GM23338 (cell line): ENCODE data around the gene ATF4. TPM values are rescaled to one million over a fixed set of nuclear protein-coding genes. Genes with fewer than 3 reads are reported as not detected.

Experiments
- ATAC-seq: fragments of 200-7000 bp; cut with Tn5 transposase; 3 replicates; pipeline ENCODE4 v1.9.1; 2020
- DNase-seq: peaks from one replicate; pipeline ENCODE4 v3.0.0-alpha.2; 2015; ENCODE audit warnings: low spot score
- H2AFZ ChIP-seq: fragments of 200-600 bp; sonication (generic); 2 replicates; pipeline ENCODE4 v1.8.0; 2016; ENCODE audit warnings: antibody characterized with exemption, mild to moderate bottlenecking, moderate library complexity
- H3F3A ChIP-seq: fragments of 200-600 bp; sonication (generic); replicated peaks from 2 replicates; pipeline ENCODE4 v1.8.0; 2017; ENCODE audit warnings: antibody characterized with exemption, mixed run types, low read depth
- H3K27ac ChIP-seq: fragments of 200-600 bp; sonication (generic); 2 replicates; pipeline ENCODE4 v1.6.1; 2016; ENCODE audit warnings: low read depth
- H3K27me3 ChIP-seq: fragments of 200-600 bp; sonication (generic); 2 replicates; pipeline ENCODE4 v1.8.0; 2016; ENCODE audit warnings: mild to moderate bottlenecking, mixed run types, moderate library complexity; ENCODE audit not compliant: insufficient read depth
- H3K36me3 ChIP-seq: fragments of 200-600 bp; sonication (generic); 2 replicates; pipeline ENCODE4 v1.8.0; 2016; ENCODE audit warnings: mild to moderate bottlenecking; ENCODE audit not compliant: insufficient read depth
- H3K4me1 ChIP-seq: fragments of 200-600 bp; sonication (generic); 2 replicates; pipeline ENCODE4 v1.8.0; 2016; ENCODE audit warnings: mild to moderate bottlenecking, moderate library complexity; ENCODE audit not compliant: insufficient read depth
- H3K4me2 ChIP-seq: fragments of 200-600 bp; sonication (generic); 2 replicates; pipeline ENCODE4 v1.7.1; 2017; ENCODE audit warnings: mixed run types
- H3K4me3 ChIP-seq: fragments of 200-600 bp; sonication (generic); 2 replicates; pipeline ENCODE4 v1.6.1; 2016; ENCODE audit warnings: mixed run types
- H3K79me2 ChIP-seq: fragments of 200-600 bp; sonication (generic); replicated peaks from 2 replicates; pipeline ENCODE4 v1.8.0; 2017; ENCODE audit warnings: mild to moderate bottlenecking; ENCODE audit not compliant: insufficient read depth
- H3K9me2 ChIP-seq: fragments of 200-600 bp; sonication (generic); 2 replicates; pipeline ENCODE4 v1.8.0; 2017; ENCODE audit not compliant: insufficient read depth
- H4K20me1 ChIP-seq: fragments of 200-600 bp; sonication (generic); replicated peaks from 2 replicates; pipeline ENCODE4 v1.8.0; 2017; ENCODE audit warnings: mild to moderate bottlenecking; ENCODE audit not compliant: insufficient read depth
- H3K27ac Mint-ChIP-seq: 2 replicates; pipeline ENCODE4 v1.8.0; 2020; ENCODE audit warnings: inconsistent platforms, mild to moderate bottlenecking, moderate library complexity, mixed read lengths
- H3K27me3 Mint-ChIP-seq: 3 replicates; pipeline ENCODE4 v1.8.0; 2022; ENCODE audit warnings: low read depth, mild to moderate bottlenecking, moderate library complexity, mixed read lengths, inconsistent platforms; ENCODE audit not compliant: insufficient read depth, poor library complexity
- H3K36me3 Mint-ChIP-seq: 3 replicates; pipeline ENCODE4 v1.8.0; 2021; ENCODE audit warnings: low read depth, mild to moderate bottlenecking, inconsistent platforms, moderate library complexity, mixed read lengths
- H3K4me1 Mint-ChIP-seq: 3 replicates; pipeline ENCODE4 v1.8.0; 2020; ENCODE audit warnings: mild to moderate bottlenecking, inconsistent platforms, mixed read lengths
- H3K4me3 Mint-ChIP-seq: 3 replicates; pipeline ENCODE4 v1.8.0; 2021; ENCODE audit warnings: moderate library complexity, mild to moderate bottlenecking, inconsistent platforms, mixed read lengths
- H3K9me3 Mint-ChIP-seq: 3 replicates; pipeline ENCODE4 v1.8.0; 2020; ENCODE audit warnings: moderate library complexity, mild to moderate bottlenecking, inconsistent platforms, mixed read lengths
- CREB1 ChIP-seq: fragments of 250-450 bp; sonication (Bioruptor Pico); IDR thresholded peaks from 2 replicates; pipeline ENCODE4 v1.5.0; 2020; ENCODE audit warnings: low read depth, mild to moderate bottlenecking, moderate library complexity
- ETS1 ChIP-seq: IDR thresholded peaks from 2 replicates; pipeline ENCODE4 v1.6.1; 2016; ENCODE audit warnings: antibody characterized with exemption
- EZH2phosphoT487 ChIP-seq: fragments of 200-600 bp; sonication (generic); IDR thresholded peaks from one replicate; pipeline ENCODE4 v1.8.1; 2018; ENCODE audit warnings: antibody characterized with exemption; ENCODE audit not compliant: unreplicated experiment
- JUNB ChIP-seq: IDR thresholded peaks from one replicate; pipeline ENCODE4 v1.6.1; 2016; ENCODE audit warnings: antibody characterized with exemption; ENCODE audit not compliant: unreplicated experiment
- NANOG ChIP-seq: IDR thresholded peaks from 2 replicates; pipeline ENCODE4 v1.6.1; 2016; ENCODE audit warnings: antibody characterized with exemption, borderline replicate concordance
- REST ChIP-seq: IDR thresholded peaks from one replicate; pipeline ENCODE4 v1.6.1; 2018; ENCODE audit warnings: antibody characterized with exemption; ENCODE audit not compliant: unreplicated experiment
- ZNF114 ChIP-seq: fragments of 250-450 bp; sonication (Bioruptor Pico); IDR thresholded peaks from 2 replicates; pipeline ENCODE4 v1.5.0; 2020; ENCODE audit warnings: mild to moderate bottlenecking, moderate library complexity
- polyA plus RNA-seq: library from polyadenylated mRNA; unstranded; fragments of >200 nt; fragmentation: Nextera tagmentation; extraction: Ambion mirVana; gene quantifications from 2 replicates; pipeline ENCODE4 v1.2.1, GENCODE V29; 2016
- total RNA-seq: library from RNA; depleted of rRNA; stranded (reverse); fragments of >200 nt; shearing (Covaris generic); gene quantifications from 2 replicates; pipeline ENCODE4 v1.2.3, GENCODE V29; 2014
- TF ChIP-seq, protein P1 (sequence below), 2 experiments: fragments of 200-600 bp in 1 of 2; sonication (generic) in 1 of 2; conservative IDR thresholded peaks; 2 replicates each; pipeline versions ENCODE4 v1.5.1 to v1.6.1; 2016 to 2017; ENCODE audit warnings: antibody characterized with exemption in 2 of 2, low read depth in 2 of 2, mild to moderate bottlenecking in 2 of 2, moderate library complexity in 1 of 2

Gene ATF4
- total and polyA plus RNA-seq, 2 experiments from 2014 or later = 446 to 553 TPM

- H3K27ac ChIP-seq = no peak overlapping the region
- peaks cover 7% of the 10 kb centered on the region for H3K9me3 Mint-ChIP-seq
Measured at GRCh38 chr22:39568278-39568981, 48.1 kb downstream of the ATF4 start.

DNA sequence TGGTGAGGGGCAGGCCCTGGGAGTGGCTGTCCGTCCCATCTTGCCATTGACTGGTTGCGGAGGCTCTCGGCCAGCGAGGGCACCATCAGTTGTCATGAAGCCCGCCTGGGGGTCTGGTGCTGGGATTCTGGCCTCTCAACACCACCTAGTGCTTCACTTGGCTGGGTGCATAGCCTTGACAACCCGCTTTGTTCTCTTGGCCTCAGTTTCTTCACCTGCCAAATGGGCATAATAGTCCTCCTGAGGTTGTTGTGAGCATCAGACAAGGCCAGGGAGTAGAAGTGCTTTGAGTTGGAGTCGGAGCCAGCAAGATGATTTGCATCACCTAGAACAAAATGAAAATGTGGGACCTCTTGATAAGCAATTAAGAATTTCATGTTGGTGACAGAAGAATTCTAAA is 48.7 kb downstream of the ATF4 start:
- Mint-ChIP-seq H3K9me3 (peaks cover 7% of the 10 kb centered on the region), H3K36me3 (peaks cover 4% of the 10 kb centered on the region; the same call in 2 of the 3 replicates), H3K27me3 (peaks cover 2% of the 10 kb centered on the region), H3K27ac (no peak overlapping the region), H3K4me3 (no peak overlapping the region), H3K4me1 (peaks cover 6% of the 10 kb centered on the region; the same call in 2 of the 3 replicates)
- Histone ChIP-seq H3K4me3 (no peak overlapping the region), H3K27me3 (no peaks in the 10 kb centered on the region), H3K4me2 (no peak overlapping the region), H3F3A (no peaks in the 10 kb centered on the region), H3K79me2 (no peaks in the 10 kb centered on the region), H3K9me2 (no peaks in the 10 kb centered on the region), H3K27ac (no peak overlapping the region), H3K36me3 (no peaks in the 10 kb centered on the region), H2AFZ (no peak overlapping the region), H3K4me1 (no peaks in the 10 kb centered on the region), H4K20me1 (no peaks in the 10 kb centered on the region)
- ATAC-seq (no peak), DNase-seq (no peak)
- TF ChIP-seq ETS1 (no peak), NANOG (no peak), ZNF114 (CRISPR knock-in tag) (no peak), CREB1 (no peak), REST (no peak), JUNB (no peak), EZH2phosphoT487 (no peak)
- TF ChIP-seq, protein P1, sequence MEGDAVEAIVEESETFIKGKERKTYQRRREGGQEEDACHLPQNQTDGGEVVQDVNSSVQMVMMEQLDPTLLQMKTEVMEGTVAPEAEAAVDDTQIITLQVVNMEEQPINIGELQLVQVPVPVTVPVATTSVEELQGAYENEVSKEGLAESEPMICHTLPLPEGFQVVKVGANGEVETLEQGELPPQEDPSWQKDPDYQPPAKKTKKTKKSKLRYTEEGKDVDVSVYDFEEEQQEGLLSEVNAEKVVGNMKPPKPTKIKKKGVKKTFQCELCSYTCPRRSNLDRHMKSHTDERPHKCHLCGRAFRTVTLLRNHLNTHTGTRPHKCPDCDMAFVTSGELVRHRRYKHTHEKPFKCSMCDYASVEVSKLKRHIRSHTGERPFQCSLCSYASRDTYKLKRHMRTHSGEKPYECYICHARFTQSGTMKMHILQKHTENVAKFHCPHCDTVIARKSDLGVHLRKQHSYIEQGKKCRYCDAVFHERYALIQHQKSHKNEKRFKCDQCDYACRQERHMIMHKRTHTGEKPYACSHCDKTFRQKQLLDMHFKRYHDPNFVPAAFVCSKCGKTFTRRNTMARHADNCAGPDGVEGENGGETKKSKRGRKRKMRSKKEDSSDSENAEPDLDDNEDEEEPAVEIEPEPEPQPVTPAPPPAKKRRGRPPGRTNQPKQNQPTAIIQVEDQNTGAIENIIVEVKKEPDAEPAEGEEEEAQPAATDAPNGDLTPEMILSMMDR (conservative IDR thresholded peaks at IDR 0.05; ENCODE audit: low read depth in 2 of 2) = no peak

More at GRCh38 chr22:39568278-39568981, 48.1 kb downstream of the ATF4 start:
- H4K20me1 ChIP-seq = no peaks in the 10 kb centered on the region
- Mint-ChIP-seq H3K4me3 (no peak overlapping the region), H3K27me3 (peaks cover 2% of the 10 kb centered on the region), H3K36me3 (peaks cover 4% of the 10 kb centered on the region; the same call in 2 of the 3 replicates), H3K4me1 (peaks cover 6% of the 10 kb centered on the region; the same call in 2 of the 3 replicates), H3K27ac (no peak overlapping the region)
- no peak for DNase-seq
- no peak for ATAC-seq
- TF ChIP-seq REST (no peak), JUNB (no peak)
- H3K4me3 ChIP-seq = no peak overlapping the region
- H3K4me2 ChIP-seq = no peak overlapping the region
- H3K27me3 ChIP-seq = no peaks in the 10 kb centered on the region
- no peaks in the 10 kb centered on the region for H3K79me2 ChIP-seq
- H3K36me3 ChIP-seq = no peaks in the 10 kb centered on the region
- peak overlapping the region; percentile 86; the same call in 1 of the 2 replicates for H2AFZ ChIP-seq
- no peaks in the 10 kb centered on the region for H3K9me2 ChIP-seq
- no peaks in the 10 kb centered on the region for H3K4me1 ChIP-seq
- H3F3A ChIP-seq = peaks cover 5% of the 10 kb centered on the region; the same call in 1 of the 2 replicates
